ENCODE measurements around the gene BAHCC1. TPM values are rescaled to one million over a fixed set of nuclear protein-coding genes. Genes with fewer than 3 reads are reported as not detected.

The BAHCC1 gene
- total and polyA plus RNA-seq, 9 of the 15 experiments (the other 6 are each of a cell fraction or from before 2014, with no cell fraction given), result 0.14 to 26.9 (median 5.0) TPM

DNA sequence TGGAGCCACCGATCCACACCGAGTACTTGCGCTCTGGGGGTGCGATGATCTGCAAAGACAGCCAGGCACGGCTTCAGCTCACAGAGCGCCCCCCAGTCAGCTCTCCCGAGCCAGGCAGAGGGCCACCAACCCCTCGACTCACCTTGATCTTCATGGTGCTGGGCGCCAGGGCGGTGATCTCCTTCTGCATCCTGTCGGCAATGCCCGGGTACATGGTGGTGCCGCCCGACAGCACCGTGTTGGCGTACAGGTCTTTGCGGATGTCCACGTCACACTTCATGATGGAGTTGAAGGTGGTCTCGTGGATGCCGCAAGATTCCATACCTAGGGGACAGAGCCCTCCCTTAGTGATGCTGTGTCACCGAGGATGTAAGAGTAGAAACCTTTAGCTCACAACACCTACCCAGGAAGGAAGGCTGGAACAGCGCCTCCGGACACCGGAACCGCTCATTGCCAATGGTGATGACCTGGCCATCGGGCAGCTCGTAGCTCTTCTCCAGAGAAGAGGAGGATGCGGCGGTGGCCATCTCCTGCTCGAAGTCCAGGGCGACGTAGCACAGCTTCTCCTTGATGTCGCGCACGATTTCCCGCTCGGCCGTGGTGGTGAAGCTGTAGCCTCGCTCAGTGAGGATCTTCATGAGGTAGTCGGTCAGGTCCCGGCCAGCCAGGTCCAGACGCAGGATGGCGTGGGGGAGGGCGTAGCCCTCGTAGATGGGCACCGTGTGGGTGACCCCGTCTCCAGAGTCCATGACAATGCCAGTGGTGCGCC, 115.7 kb downstream of the BAHCC1 start (continued):
- no peak for TF ChIP-seq ZNF384 (IDR thresholded peaks at IDR 0.05; ENCODE audit: low read depth, low read length)
- TF ChIP-seq, protein P1, sequence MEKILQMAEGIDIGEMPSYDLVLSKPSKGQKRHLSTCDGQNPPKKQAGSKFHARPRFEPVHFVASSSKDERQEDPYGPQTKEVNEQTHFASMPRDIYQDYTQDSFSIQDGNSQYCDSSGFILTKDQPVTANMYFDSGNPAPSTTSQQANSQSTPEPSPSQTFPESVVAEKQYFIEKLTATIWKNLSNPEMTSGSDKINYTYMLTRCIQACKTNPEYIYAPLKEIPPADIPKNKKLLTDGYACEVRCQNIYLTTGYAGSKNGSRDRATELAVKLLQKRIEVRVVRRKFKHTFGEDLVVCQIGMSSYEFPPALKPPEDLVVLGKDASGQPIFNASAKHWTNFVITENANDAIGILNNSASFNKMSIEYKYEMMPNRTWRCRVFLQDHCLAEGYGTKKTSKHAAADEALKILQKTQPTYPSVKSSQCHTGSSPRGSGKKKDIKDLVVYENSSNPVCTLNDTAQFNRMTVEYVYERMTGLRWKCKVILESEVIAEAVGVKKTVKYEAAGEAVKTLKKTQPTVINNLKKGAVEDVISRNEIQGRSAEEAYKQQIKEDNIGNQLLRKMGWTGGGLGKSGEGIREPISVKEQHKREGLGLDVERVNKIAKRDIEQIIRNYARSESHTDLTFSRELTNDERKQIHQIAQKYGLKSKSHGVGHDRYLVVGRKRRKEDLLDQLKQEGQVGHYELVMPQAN (IDR thresholded peaks at IDR 0.05; ENCODE audit: borderline replicate concordance), result no peak
- no peak for TF ChIP-seq BRF1 (IDR thresholded peaks at IDR 0.05; ENCODE audit: borderline replicate concordance, extremely low read depth, insufficient read length)
- TF ChIP-seq ZNF134 (CRISPR knock-in tag; conservative IDR thresholded peaks at IDR 0.05), result no peak
- TF ChIP-seq FOXK2 (conservative IDR thresholded peaks at IDR 0.05 in 1 of 2, IDR thresholded peaks at IDR 0.05 in 1 of 2; ENCODE audit: low read depth in 2 of 2), result no peak
- TF ChIP-seq CEBPG (CRISPR knock-in tag; IDR thresholded peaks at IDR 0.05), result 0 out of 2 replicates have a peak, but pooled peaks have one; percentile 11
- no peak for TF ChIP-seq CEBPG (tag; conservative IDR thresholded peaks at IDR 0.05 in 1 of 2, IDR thresholded peaks at IDR 0.05 in 1 of 2)
- TF ChIP-seq NRF1 (conservative IDR thresholded peaks at IDR 0.05 in 1 of 2, IDR thresholded peaks at IDR 0.05 in 1 of 2), result no peak
- no peak for TF ChIP-seq THRAP3 (IDR thresholded peaks at IDR 0.05; ENCODE audit: borderline replicate concordance)
- no peak for TF ChIP-seq RAD21 (CRISPR knock-in tag; conservative IDR thresholded peaks at IDR 0.05 in 1 of 2, IDR thresholded peaks at IDR 0.05 in 1 of 2)
- no peak for TF ChIP-seq PHB (CRISPR knock-in tag; IDR thresholded peaks at IDR 0.05)
- no peak for TF ChIP-seq ZNF436 (CRISPR knock-in tag; IDR thresholded peaks at IDR 0.05)
- no peak for TF ChIP-seq ZNF699 (CRISPR knock-in tag; IDR thresholded peaks at IDR 0.05; ENCODE audit: insufficient replicate concordance)
- TF ChIP-seq ZNF41 (CRISPR knock-in tag; conservative IDR thresholded peaks at IDR 0.05), result no peak
- TF ChIP-seq HMG20A (CRISPR knock-in tag; conservative IDR thresholded peaks at IDR 0.05), result no peak
- TF ChIP-seq, protein P2, sequence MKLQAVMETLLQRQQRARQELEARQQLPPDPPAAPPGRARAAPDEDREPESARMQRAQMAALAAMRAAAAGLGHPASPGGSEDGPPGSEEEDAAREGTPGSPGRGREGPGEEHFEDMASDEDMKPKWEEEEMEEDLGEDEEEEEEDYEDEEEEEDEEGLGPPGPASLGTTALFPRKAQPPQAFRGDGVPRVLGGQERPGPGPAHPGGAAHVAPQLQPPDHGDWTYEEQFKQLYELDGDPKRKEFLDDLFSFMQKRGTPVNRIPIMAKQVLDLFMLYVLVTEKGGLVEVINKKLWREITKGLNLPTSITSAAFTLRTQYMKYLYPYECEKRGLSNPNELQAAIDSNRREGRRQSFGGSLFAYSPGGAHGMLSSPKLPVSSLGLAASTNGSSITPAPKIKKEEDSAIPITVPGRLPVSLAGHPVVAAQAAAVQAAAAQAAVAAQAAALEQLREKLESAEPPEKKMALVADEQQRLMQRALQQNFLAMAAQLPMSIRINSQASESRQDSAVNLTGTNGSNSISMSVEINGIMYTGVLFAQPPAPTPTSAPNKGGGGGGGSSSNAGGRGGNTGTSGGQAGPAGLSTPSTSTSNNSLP (IDR thresholded peaks at IDR 0.05; ENCODE audit: borderline replicate concordance, low read depth, low read length), result no peak
- TF ChIP-seq ZBTB7A (IDR thresholded peaks at IDR 0.05; ENCODE audit: borderline replicate concordance, control insufficient read depth, low read depth, low read length), result no peak
- TF ChIP-seq ZNF121 (CRISPR knock-in tag; conservative IDR thresholded peaks at IDR 0.05), result no peak
- no peak for TF ChIP-seq CBX3 (IDR thresholded peaks at IDR 0.05; ENCODE audit: borderline replicate concordance in 1 of 2, low read length in 2 of 2)
- TF ChIP-seq ILK (tag; IDR thresholded peaks at IDR 0.05; ENCODE audit: borderline replicate concordance, low read depth), result no peak
- no peak for TF ChIP-seq NFYB (IDR thresholded peaks at IDR 0.05; ENCODE audit: extremely low read depth, insufficient read length)
- no peak for TF ChIP-seq FOS (IDR thresholded peaks at IDR 0.05; ENCODE audit: extremely low read depth, insufficient read length)
- TF ChIP-seq MCM5 (IDR thresholded peaks at IDR 0.05; ENCODE audit: low read depth), result no peak
- no peak for TF ChIP-seq MCM2 (IDR thresholded peaks at IDR 0.05; ENCODE audit: low read depth)
- no peak for TF ChIP-seq ELF4 (CRISPR knock-in tag; IDR thresholded peaks at IDR 0.05)
- no peak for TF ChIP-seq MCM7 (IDR thresholded peaks at IDR 0.05)
